Neural cell (in vitro differentiated cells): ENCODE data around the gene GGA2. TPM values are rescaled to one million over a fixed set of nuclear protein-coding genes. Genes with fewer than 3 reads are reported as not detected.

Experiments
- H2AFZ ChIP-seq: fragments of 200-600, 300-800 bp; sonication (generic), shearing (Covaris generic); 2 replicates; pipeline ENCODE4 v1.6.0; 2014; ENCODE audit warnings: low read depth, mild to moderate bottlenecking, antibody characterized with exemption, low read length, moderate library complexity
- H3F3A ChIP-seq: fragments of 200-600 bp; shearing (Covaris generic); 2 replicates; pipeline ENCODE4 v1.6.1; 2016; ENCODE audit warnings: mild to moderate bottlenecking, moderate library complexity, mixed read lengths, antibody characterized with exemption, low read length; ENCODE audit not compliant: insufficient read depth, poor library complexity, severe bottlenecking
- H3K27ac ChIP-seq: fragments of 200-600, 300-800 bp; sonication (generic), shearing (Covaris generic); 2 replicates; pipeline ENCODE4 v1.5.1; 2014; ENCODE audit warnings: mild to moderate bottlenecking, low read length, moderate library complexity
- H3K27me3 ChIP-seq: fragments of 300-800, 200-600 bp; sonication (generic), shearing (Covaris generic); 2 replicates; pipeline ENCODE4 v1.6.0; 2014; ENCODE audit warnings: mild to moderate bottlenecking, low read depth, low read length, moderate library complexity; ENCODE audit not compliant: insufficient read depth
- H3K36me3 ChIP-seq: fragments of 300-800, 200-600 bp; sonication (generic), shearing (Covaris generic); 2 replicates; pipeline ENCODE4 v1.5.1; 2014; ENCODE audit warnings: mild to moderate bottlenecking, antibody characterized with exemption, low read length, moderate library complexity; ENCODE audit not compliant: insufficient read depth
- H3K4me2 ChIP-seq: fragments of 300-800, 200-600 bp; sonication (generic), shearing (Covaris generic); 2 replicates; pipeline ENCODE4 v1.6.0; 2014; ENCODE audit warnings: mild to moderate bottlenecking, low read length
- H3K4me3 ChIP-seq: fragments of 300-800, 200-600 bp; sonication (generic), shearing (Covaris generic); 2 replicates; pipeline ENCODE4 v1.5.1; 2014; ENCODE audit warnings: mild to moderate bottlenecking, low read length, moderate library complexity
- H3K79me2 ChIP-seq: fragments of 200-600 bp; shearing (Covaris generic); replicated peaks from 2 replicates; pipeline ENCODE4 v1.6.0; 2014; ENCODE audit warnings: mild to moderate bottlenecking, low read length, moderate library complexity; ENCODE audit not compliant: insufficient read depth
- H3K9ac ChIP-seq: fragments of 300-800, 200-600 bp; sonication (generic), shearing (Covaris generic); 2 replicates; pipeline ENCODE4 v1.6.1; 2016; ENCODE audit warnings: mild to moderate bottlenecking, low read length, mixed read lengths
- H3K9me2 ChIP-seq: fragments of 200-600 bp; shearing (Covaris generic); 2 replicates; pipeline ENCODE4 v1.6.1; 2016; ENCODE audit warnings: mild to moderate bottlenecking, low read length, mixed read lengths; ENCODE audit not compliant: insufficient read depth
- H3K9me3 ChIP-seq: fragments of 200-600, 300-800 bp; sonication (generic), shearing (Covaris generic); 2 replicates; pipeline ENCODE4 v1.6.1; 2016; ENCODE audit warnings: mild to moderate bottlenecking, mixed run types, low read length, moderate library complexity, mixed read lengths
- H4K20me1 ChIP-seq: fragments of 200-600 bp; shearing (Covaris generic); 2 replicates; pipeline ENCODE4 v1.6.1; 2016; ENCODE audit warnings: mild to moderate bottlenecking, mixed run types; ENCODE audit not compliant: insufficient read depth
- EP300 ChIP-seq: fragments of 450-650 bp; conservative IDR thresholded peaks from 2 replicates; pipeline ENCODE4 v1.6.1; 2014; ENCODE audit warnings: antibody characterized with exemption, mild to moderate bottlenecking, moderate library complexity; ENCODE audit not compliant: poor library complexity, severe bottlenecking
- EZH2 ChIP-seq: fragments of 200-600, 300-800 bp; shearing (Covaris generic), sonication (generic); IDR thresholded peaks from 2 replicates; pipeline ENCODE4 v1.6.1; 2014; ENCODE audit warnings: antibody characterized with exemption, low read length, borderline replicate concordance, mild to moderate bottlenecking; ENCODE audit not compliant: insufficient read depth, poor library complexity, severe bottlenecking
- MXI1 ChIP-seq: fragments of 450-650 bp; conservative IDR thresholded peaks from 2 replicates; pipeline ENCODE4 v1.6.1; 2014; ENCODE audit warnings: antibody characterized with exemption, mild to moderate bottlenecking; ENCODE audit not compliant: poor library complexity, severe bottlenecking
- POLR2AphosphoS5 ChIP-seq: IDR thresholded peaks from 2 replicates; pipeline ENCODE4 v1.6.1; 2012
- RAD21 ChIP-seq: fragments of 450-650 bp; conservative IDR thresholded peaks from 2 replicates; pipeline ENCODE4 v1.6.1; 2014; ENCODE audit warnings: antibody characterized with exemption, mild to moderate bottlenecking, moderate library complexity
- SMC3 ChIP-seq: fragments of 450-650 bp; conservative IDR thresholded peaks from 2 replicates; pipeline ENCODE4 v1.6.1; 2014; ENCODE audit warnings: antibody characterized with exemption, mild to moderate bottlenecking, moderate library complexity; ENCODE audit not compliant: poor library complexity
- TAF1 ChIP-seq: IDR thresholded peaks from 2 replicates; pipeline ENCODE4 v1.6.1; 2012; ENCODE audit warnings: low read depth
- polyA plus RNA-seq: library from polyadenylated mRNA; depleted of rRNA; stranded (reverse); fragments of >200 nt; gene quantifications from 2 replicates; pipeline ENCODE4 v1.2.3, GENCODE V29; 2014
- TF ChIP-seq, protein P1 (sequence below): IDR thresholded peaks from 2 replicates; pipeline ENCODE4 v1.6.1; 2012; ENCODE audit warnings: borderline replicate concordance
- TF ChIP-seq, protein P2 (sequence below): fragments of 450-650 bp; IDR thresholded peaks from 2 replicates; pipeline ENCODE4 v1.5.1; 2014; ENCODE audit warnings: antibody characterized with exemption, mild to moderate bottlenecking, moderate library complexity; ENCODE audit not compliant: poor library complexity, severe bottlenecking

The GGA2 gene
- polyA plus RNA-seq, 1 donor from 2014 or later = 36.8 TPM

GRCh38 chr16:23466162-23466885 is 44.0 kb downstream of the GGA2 start:
- Histone ChIP-seq H2AFZ (no peak overlapping the region), H3K4me3 (no peak overlapping the region), H3K27ac (no peak overlapping the region), H3K9me2 (no peaks in the 10 kb centered on the region), H3K36me3 (peaks cover 9% of the 10 kb centered on the region), H3K27me3 (no peaks in the 10 kb centered on the region), H3K9me3 (no peaks in the 10 kb centered on the region), H3K9ac (no peak overlapping the region), H3K4me2 (no peak overlapping the region), H3K79me2 (no peaks in the 10 kb centered on the region), H4K20me1 (no peaks in the 10 kb centered on the region), H3F3A (no peaks in the 10 kb centered on the region)
- no peak for TF ChIP-seq POLR2AphosphoS5
- TF ChIP-seq MXI1 = no peak
- TF ChIP-seq, protein P1, sequence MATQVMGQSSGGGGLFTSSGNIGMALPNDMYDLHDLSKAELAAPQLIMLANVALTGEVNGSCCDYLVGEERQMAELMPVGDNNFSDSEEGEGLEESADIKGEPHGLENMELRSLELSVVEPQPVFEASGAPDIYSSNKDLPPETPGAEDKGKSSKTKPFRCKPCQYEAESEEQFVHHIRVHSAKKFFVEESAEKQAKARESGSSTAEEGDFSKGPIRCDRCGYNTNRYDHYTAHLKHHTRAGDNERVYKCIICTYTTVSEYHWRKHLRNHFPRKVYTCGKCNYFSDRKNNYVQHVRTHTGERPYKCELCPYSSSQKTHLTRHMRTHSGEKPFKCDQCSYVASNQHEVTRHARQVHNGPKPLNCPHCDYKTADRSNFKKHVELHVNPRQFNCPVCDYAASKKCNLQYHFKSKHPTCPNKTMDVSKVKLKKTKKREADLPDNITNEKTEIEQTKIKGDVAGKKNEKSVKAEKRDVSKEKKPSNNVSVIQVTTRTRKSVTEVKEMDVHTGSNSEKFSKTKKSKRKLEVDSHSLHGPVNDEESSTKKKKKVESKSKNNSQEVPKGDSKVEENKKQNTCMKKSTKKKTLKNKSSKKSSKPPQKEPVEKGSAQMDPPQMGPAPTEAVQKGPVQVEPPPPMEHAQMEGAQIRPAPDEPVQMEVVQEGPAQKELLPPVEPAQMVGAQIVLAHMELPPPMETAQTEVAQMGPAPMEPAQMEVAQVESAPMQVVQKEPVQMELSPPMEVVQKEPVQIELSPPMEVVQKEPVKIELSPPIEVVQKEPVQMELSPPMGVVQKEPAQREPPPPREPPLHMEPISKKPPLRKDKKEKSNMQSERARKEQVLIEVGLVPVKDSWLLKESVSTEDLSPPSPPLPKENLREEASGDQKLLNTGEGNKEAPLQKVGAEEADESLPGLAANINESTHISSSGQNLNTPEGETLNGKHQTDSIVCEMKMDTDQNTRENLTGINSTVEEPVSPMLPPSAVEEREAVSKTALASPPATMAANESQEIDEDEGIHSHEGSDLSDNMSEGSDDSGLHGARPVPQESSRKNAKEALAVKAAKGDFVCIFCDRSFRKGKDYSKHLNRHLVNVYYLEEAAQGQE = no peak
- TF ChIP-seq SMC3 = no peak
- TF ChIP-seq, protein P2, sequence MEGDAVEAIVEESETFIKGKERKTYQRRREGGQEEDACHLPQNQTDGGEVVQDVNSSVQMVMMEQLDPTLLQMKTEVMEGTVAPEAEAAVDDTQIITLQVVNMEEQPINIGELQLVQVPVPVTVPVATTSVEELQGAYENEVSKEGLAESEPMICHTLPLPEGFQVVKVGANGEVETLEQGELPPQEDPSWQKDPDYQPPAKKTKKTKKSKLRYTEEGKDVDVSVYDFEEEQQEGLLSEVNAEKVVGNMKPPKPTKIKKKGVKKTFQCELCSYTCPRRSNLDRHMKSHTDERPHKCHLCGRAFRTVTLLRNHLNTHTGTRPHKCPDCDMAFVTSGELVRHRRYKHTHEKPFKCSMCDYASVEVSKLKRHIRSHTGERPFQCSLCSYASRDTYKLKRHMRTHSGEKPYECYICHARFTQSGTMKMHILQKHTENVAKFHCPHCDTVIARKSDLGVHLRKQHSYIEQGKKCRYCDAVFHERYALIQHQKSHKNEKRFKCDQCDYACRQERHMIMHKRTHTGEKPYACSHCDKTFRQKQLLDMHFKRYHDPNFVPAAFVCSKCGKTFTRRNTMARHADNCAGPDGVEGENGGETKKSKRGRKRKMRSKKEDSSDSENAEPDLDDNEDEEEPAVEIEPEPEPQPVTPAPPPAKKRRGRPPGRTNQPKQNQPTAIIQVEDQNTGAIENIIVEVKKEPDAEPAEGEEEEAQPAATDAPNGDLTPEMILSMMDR = no peak
- TF ChIP-seq EZH2 = no peak
- no peak for TF ChIP-seq EP300
- no peak for TF ChIP-seq TAF1
- no peak for TF ChIP-seq RAD21

DNA sequence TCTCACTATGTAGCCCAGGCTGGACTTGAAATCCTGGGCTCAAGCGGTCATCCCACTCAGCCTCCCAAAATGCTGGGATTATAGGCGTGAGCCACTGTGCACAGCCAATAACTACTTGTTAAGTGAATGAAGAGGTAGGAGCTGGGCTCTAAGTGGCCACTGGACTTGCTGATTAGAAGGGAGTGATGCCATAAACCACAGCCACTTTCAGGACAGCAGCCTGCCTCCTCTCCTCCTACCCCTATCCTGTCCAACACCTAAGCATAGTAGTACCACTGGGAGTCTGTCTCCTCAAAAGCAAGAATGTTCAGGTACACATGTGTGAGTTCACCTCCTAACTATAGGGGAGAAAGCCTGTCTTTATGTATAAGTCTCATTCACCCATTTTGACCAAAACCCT is 45.1 kb downstream of the GGA2 start:
- no peak overlapping the region for H3K4me3 ChIP-seq
- H3K79me2 ChIP-seq = no peaks in the 10 kb centered on the region
- H3K27me3 ChIP-seq = no peaks in the 10 kb centered on the region
- no peaks in the 10 kb centered on the region for H4K20me1 ChIP-seq
- no peak overlapping the region for H3K4me2 ChIP-seq
- H2AFZ ChIP-seq = no peak overlapping the region
- TF ChIP-seq SMC3 (no peak), POLR2AphosphoS5 (no peak), TAF1 (no peak), MXI1 (no peak), RAD21 (no peak), EZH2 (no peak), EP300 (no peak)
- TF ChIP-seq, protein P1 = no peak
- TF ChIP-seq, protein P2 = no peak
- peaks cover 9% of the 10 kb centered on the region for H3K36me3 ChIP-seq
- no peaks in the 10 kb centered on the region for H3F3A ChIP-seq
- no peak overlapping the region for H3K27ac ChIP-seq
- no peaks in the 10 kb centered on the region for H3K9me2 ChIP-seq
- no peaks in the 10 kb centered on the region for H3K9me3 ChIP-seq
- H3K9ac ChIP-seq = no peak overlapping the region
